ENCODE results near the gene UXS1.

GRCh38 chr2:106108351-106108750 is 85.8 kb downstream of the UXS1 start:
- TF ChIP-seq, protein P1, sequence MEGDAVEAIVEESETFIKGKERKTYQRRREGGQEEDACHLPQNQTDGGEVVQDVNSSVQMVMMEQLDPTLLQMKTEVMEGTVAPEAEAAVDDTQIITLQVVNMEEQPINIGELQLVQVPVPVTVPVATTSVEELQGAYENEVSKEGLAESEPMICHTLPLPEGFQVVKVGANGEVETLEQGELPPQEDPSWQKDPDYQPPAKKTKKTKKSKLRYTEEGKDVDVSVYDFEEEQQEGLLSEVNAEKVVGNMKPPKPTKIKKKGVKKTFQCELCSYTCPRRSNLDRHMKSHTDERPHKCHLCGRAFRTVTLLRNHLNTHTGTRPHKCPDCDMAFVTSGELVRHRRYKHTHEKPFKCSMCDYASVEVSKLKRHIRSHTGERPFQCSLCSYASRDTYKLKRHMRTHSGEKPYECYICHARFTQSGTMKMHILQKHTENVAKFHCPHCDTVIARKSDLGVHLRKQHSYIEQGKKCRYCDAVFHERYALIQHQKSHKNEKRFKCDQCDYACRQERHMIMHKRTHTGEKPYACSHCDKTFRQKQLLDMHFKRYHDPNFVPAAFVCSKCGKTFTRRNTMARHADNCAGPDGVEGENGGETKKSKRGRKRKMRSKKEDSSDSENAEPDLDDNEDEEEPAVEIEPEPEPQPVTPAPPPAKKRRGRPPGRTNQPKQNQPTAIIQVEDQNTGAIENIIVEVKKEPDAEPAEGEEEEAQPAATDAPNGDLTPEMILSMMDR (IDR thresholded peaks at IDR 0.05), result peak in 10 of 12 donors; percentile 14 to 56 (median 34)
- no peak for TF ChIP-seq POLR2A (IDR thresholded peaks at IDR 0.05)

Data from heart left ventricle (tissue), 13 donors.